ENCODE results near the gene PPP4R3A. TPM values are rescaled to one million over a fixed set of nuclear protein-coding genes. Genes with fewer than 3 reads are reported as not detected.

PPP4R3A gene
- total RNA-seq, 1 donor from 2014 or later: 141 TPM

GRCh38 chr14:91473046-91473445, 37.1 kb downstream of the PPP4R3A start:
- Mint-ChIP-seq H3K4me1 (peaks cover 13% of the 10 kb centered on the region), H3K4me3 (no peak overlapping the region), H3K27ac (no peak overlapping the region), H3K9me3 (no peaks in the 10 kb centered on the region), H3K36me3 (ENCODE audit: low read depth) (peaks cover 87% of the 10 kb centered on the region), H3K27me3 (no peaks in the 10 kb centered on the region)
- intact Hi-C loops (cut with micrococcal nuclease): no loop called here
- no peak for DNase-seq
- no peak for TF ChIP-seq CTCF (IDR thresholded peaks at IDR 0.05)
- ChIA-PET CTCF (no interaction called here), POLR2A (no interaction called here)
- ATAC-seq (ENCODE audit: low read depth): no peak

GRCh38 chr14:91470216-91470615, 39.9 kb downstream of the PPP4R3A start:
- H3K9me3 Mint-ChIP-seq: no peaks in the 10 kb centered on the region
- no peak for TF ChIP-seq CTCF (IDR thresholded peaks at IDR 0.05)
- no peak overlapping the region for H3K27ac Mint-ChIP-seq
- intact Hi-C loops (cut with micrococcal nuclease): no loop called here
- POLR2A ChIA-PET: no interaction called here
- H3K4me3 Mint-ChIP-seq: no peak overlapping the region
- ATAC-seq (ENCODE audit: low read depth) (no peak), DNase-seq (no peak)
- no peaks in the 10 kb centered on the region for H3K27me3 Mint-ChIP-seq
- CTCF ChIA-PET: no interaction called here
- H3K36me3 Mint-ChIP-seq (ENCODE audit: low read depth): peaks cover 89% of the 10 kb centered on the region
- no peaks in the 10 kb centered on the region for H3K4me1 Mint-ChIP-seq

DNA sequence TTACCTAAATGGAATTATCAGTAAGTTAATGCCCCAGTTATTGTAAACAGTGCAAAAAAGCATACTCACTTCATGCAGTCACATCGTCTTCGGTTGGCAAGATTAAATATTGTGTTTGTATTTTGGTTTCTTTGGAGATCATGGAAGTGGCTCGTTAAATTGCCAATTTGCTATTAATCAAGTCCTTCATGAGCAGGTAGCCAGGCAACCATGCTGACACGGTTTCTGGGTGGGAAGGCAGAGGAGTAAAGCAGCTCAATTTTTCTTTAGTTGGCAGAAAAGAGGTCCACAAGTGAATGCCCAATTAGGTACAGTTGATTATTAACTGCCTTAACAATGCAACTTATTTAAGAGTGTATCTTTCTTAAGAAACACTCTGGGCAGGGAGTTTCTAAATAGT, 43.9 kb downstream of the PPP4R3A start:
- TF ChIP-seq CTCF (IDR thresholded peaks at IDR 0.05): no peak
- Mint-ChIP-seq H3K9me3 (no peaks in the 10 kb centered on the region), H3K4me3 (no peak overlapping the region), H3K27me3 (no peaks in the 10 kb centered on the region), H3K4me1 (peaks cover 5% of the 10 kb centered on the region), H3K36me3 (ENCODE audit: low read depth) (peaks cover 88% of the 10 kb centered on the region), H3K27ac (no peak overlapping the region)
- POLR2A ChIA-PET: no interaction called here
- intact Hi-C loops (cut with micrococcal nuclease): no loop called here
- DNase-seq: no peak
- ATAC-seq (ENCODE audit: low read depth): no peak
- CTCF ChIA-PET: no interaction called here

GRCh38 chr14:91464615-91465205, 45.4 kb downstream of the PPP4R3A start:
- ATAC-seq (ENCODE audit: low read depth) (no peak), DNase-seq (no peak)
- no peak for TF ChIP-seq CTCF (IDR thresholded peaks at IDR 0.05)
- Mint-ChIP-seq H3K36me3 (ENCODE audit: low read depth) (peaks cover 89% of the 10 kb centered on the region), H3K27ac (no peak overlapping the region), H3K4me3 (no peak overlapping the region), H3K27me3 (no peaks in the 10 kb centered on the region), H3K4me1 (peaks cover 8% of the 10 kb centered on the region), H3K9me3 (no peaks in the 10 kb centered on the region)
- CTCF ChIA-PET: no interaction called here
- POLR2A ChIA-PET: interaction anchor here (0.6 kb wide), 2 partner anchors 13 to 28 kb away, joined by 3 to 5 read pairs; no protein-coding TSS in a partner anchor
- intact Hi-C loops (cut with micrococcal nuclease): no loop called here

- intact Hi-C loops (cut with micrococcal nuclease): no loop called here
- no peak for DNase-seq
- CTCF ChIA-PET: no interaction called here
- H3K4me1 Mint-ChIP-seq: peaks cover 8% of the 10 kb centered on the region
- no peak for ATAC-seq (ENCODE audit: low read depth)
- TF ChIP-seq CTCF (IDR thresholded peaks at IDR 0.05): no peak
- H3K9me3 Mint-ChIP-seq: no peaks in the 10 kb centered on the region
- no peak overlapping the region for H3K4me3 Mint-ChIP-seq
- POLR2A ChIA-PET: no interaction called here
- no peak overlapping the region for H3K27ac Mint-ChIP-seq
- H3K36me3 Mint-ChIP-seq (ENCODE audit: low read depth): peaks cover 79% of the 10 kb centered on the region
- H3K27me3 Mint-ChIP-seq: no peaks in the 10 kb centered on the region
These were observed 51.5 kb downstream of the PPP4R3A start for GRCh38 chr14:91458612-91459011.

All from activated B cell treated with CpG ODN at 0.5 μM for 24 hours (primary cell).